Astrocyte of the cerebellum (primary cell): Measurements from ENCODE around the gene TSHZ2.
"Not testable (repeated sequence)": the region's sequence is repeated elsewhere in the genome, so short reads cannot be mapped to it uniquely, and the experiment has no call there.

Experiments
- DNase-seq: peaks from one replicate; pipeline ENCODE4 v3.0.0-alpha.2; 2011; ENCODE audit warnings: low read depth
- H3K4me3 ChIP-seq: 2 replicates; pipeline ENCODE4 v1.5.1; 2011; ENCODE audit warnings: mild to moderate bottlenecking, low read depth, low read length, moderate library complexity
- CTCF ChIP-seq: IDR thresholded peaks from 2 replicates; pipeline ENCODE4 v1.5.1; 2012; ENCODE audit warnings: low read length, low read depth, moderate library complexity, mild to moderate bottlenecking; ENCODE audit errors: missing control alignments
- in situ Hi-C: cut with HindIII; loops from 2 replicates; pipeline ENCODE4 v1.10.0; 2017; ENCODE audit warnings: low sequenced_read_pairs

TSHZ2 gene

GRCh38 chr20:53502820-53503219 is 530.7 kb downstream of the TSHZ2 start:
- in situ Hi-C loops = no loop called here
- no peak for DNase-seq
- H3K4me3 ChIP-seq = no peak overlapping the region
- no peak for TF ChIP-seq CTCF

- DNase-seq = no peak
- TF ChIP-seq CTCF = no peak
- no peak overlapping the region for H3K4me3 ChIP-seq
- in situ Hi-C loops = no loop called here
Measured at GRCh38 chr20:53503517-53503919, 531.4 kb downstream of the TSHZ2 start.

GRCh38 chr20:53504106-53504505 is 531.9 kb downstream of the TSHZ2 start:
- DNase-seq, in situ Hi-C loops, H3K4me3 ChIP-seq: not testable (repeated sequence)

GRCh38 chr20:53510262-53510661 is 538.1 kb downstream of the TSHZ2 start:
- no peak for TF ChIP-seq CTCF
- H3K4me3 ChIP-seq = no peak overlapping the region
- DNase-seq = no peak
- in situ Hi-C loops = no loop called here

GRCh38 chr20:53510704-53511103 is 538.5 kb downstream of the TSHZ2 start:
- no peak overlapping the region for H3K4me3 ChIP-seq
- in situ Hi-C loops = no loop called here
- TF ChIP-seq CTCF = no peak
- DNase-seq = no peak

- H3K4me3 ChIP-seq = no peak overlapping the region
- in situ Hi-C loops = no loop called here
- no peak for DNase-seq
- TF ChIP-seq CTCF = no peak
Measured at GRCh38 chr20:53512076-53512475, 539.9 kb downstream of the TSHZ2 start.

- in situ Hi-C loops = no loop called here
- no peak overlapping the region for H3K4me3 ChIP-seq
- TF ChIP-seq CTCF = no peak
- DNase-seq = no peak
Measured at GRCh38 chr20:53513168-53513488, 541.0 kb downstream of the TSHZ2 start.
